H1 (cell line): ENCODE data around the gene HSPB1.

Experiments
- BRCA1 ChIP-seq: IDR thresholded peaks from 2 replicates; pipeline ENCODE4 v1.6.1; 2012; ENCODE audit warnings: low read depth, low read length, improper control_type of control experiment
- EZH2 ChIP-seq: fragments of 200-600 bp; sonication (generic); IDR thresholded peaks from 2 replicates; pipeline ENCODE4 v1.7.1; 2012; ENCODE audit warnings: low read depth, mild to moderate bottlenecking, moderate library complexity, low read length, inconsistent platforms; ENCODE audit not compliant: severe bottlenecking
- JUND ChIP-seq: IDR thresholded peaks from 2 replicates; pipeline ENCODE4 v1.6.1; 2011; ENCODE audit warnings: mild to moderate bottlenecking, improper control_type of control experiment, low read length
- POLR2A ChIP-seq, 2 experiments: IDR thresholded peaks; 1 replicate in 1 of 2; 2 replicates in 1 of 2; pipeline ENCODE4 v1.6.1; 2011; ENCODE audit warnings: low read depth in 2 of 2, low read length in 2 of 2, mild to moderate bottlenecking in 2 of 2; ENCODE audit errors: control extremely low read depth in 1 of 2
- TCF12 ChIP-seq: IDR thresholded peaks from 2 replicates; pipeline ENCODE4 v1.6.1; 2011; ENCODE audit warnings: low read depth, mild to moderate bottlenecking, low read length
- TF ChIP-seq, protein P1 (sequence below), 3 experiments: IDR thresholded peaks; 1 replicate in 2 of 3; 2 replicates in 1 of 3; pipeline versions ENCODE4 v1.5.1 to v1.6.1; 2011; ENCODE audit warnings: low read length in 3 of 3, mild to moderate bottlenecking in 3 of 3, inconsistent platforms in 2 of 3, low read depth in 1 of 3, moderate library complexity in 1 of 3; ENCODE audit not compliant: insufficient read depth in 1 of 3; ENCODE audit errors: control extremely low read depth in 1 of 3
- TF ChIP-seq, protein P2 (sequence below): IDR thresholded peaks from 2 replicates; pipeline ENCODE4 v1.6.1; 2011; ENCODE audit warnings: low read depth, mild to moderate bottlenecking, low read length; ENCODE audit not compliant: insufficient read depth

DNA sequence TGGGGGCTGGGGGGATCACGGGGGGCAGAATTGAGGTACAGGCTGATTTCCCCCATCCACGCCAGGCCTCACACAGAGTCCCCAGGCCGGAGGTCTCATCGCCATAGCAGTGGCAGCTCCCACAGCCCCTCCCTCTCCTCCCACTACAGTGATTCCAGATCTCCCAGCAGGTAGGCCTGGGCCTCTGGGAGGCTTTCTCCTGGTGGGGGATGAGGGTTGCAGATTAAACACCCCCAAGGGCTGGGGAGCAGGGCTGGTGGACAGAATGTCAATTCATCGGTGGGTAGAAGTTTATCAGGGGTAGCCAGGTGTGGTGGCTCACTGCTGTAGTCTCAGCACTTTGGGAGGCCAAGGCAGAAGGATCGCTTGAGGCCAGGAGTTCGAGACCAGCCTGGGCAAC, 37.2 kb upstream of the HSPB1 start:
- TF ChIP-seq BRCA1 (no peak), TCF12 (no peak), JUND (no peak), EZH2 (no peak), POLR2A (IDR thresholded peaks at IDR 0.05; ENCODE audit: control extremely low read depth in 1 of 2, low read depth in 2 of 2, low read length in 2 of 2) (no peak)
- TF ChIP-seq, protein P1, sequence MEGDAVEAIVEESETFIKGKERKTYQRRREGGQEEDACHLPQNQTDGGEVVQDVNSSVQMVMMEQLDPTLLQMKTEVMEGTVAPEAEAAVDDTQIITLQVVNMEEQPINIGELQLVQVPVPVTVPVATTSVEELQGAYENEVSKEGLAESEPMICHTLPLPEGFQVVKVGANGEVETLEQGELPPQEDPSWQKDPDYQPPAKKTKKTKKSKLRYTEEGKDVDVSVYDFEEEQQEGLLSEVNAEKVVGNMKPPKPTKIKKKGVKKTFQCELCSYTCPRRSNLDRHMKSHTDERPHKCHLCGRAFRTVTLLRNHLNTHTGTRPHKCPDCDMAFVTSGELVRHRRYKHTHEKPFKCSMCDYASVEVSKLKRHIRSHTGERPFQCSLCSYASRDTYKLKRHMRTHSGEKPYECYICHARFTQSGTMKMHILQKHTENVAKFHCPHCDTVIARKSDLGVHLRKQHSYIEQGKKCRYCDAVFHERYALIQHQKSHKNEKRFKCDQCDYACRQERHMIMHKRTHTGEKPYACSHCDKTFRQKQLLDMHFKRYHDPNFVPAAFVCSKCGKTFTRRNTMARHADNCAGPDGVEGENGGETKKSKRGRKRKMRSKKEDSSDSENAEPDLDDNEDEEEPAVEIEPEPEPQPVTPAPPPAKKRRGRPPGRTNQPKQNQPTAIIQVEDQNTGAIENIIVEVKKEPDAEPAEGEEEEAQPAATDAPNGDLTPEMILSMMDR (IDR thresholded peaks at IDR 0.05; ENCODE audit: control extremely low read depth in 1 of 3, insufficient read depth in 1 of 3, low read depth in 1 of 3, low read length in 3 of 3), result no peak
- TF ChIP-seq, protein P2, sequence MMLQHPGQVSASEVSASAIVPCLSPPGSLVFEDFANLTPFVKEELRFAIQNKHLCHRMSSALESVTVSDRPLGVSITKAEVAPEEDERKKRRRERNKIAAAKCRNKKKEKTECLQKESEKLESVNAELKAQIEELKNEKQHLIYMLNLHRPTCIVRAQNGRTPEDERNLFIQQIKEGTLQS, result no peak
